Activated CD4-positive, alpha-beta T cell treated with anti-CD3 and anti-CD28 coated beads for 1 hour (primary cell): ENCODE measurements around the gene FUZ.

Experiments
- DNase-seq: peaks from one replicate; pipeline ENCODE4 v3.0.0-alpha.2; 2020

Gene FUZ

GRCh38 chr19:49776371-49776764 lies 36.7 kb downstream of the FUZ start:
- no peak for DNase-seq

DNA sequence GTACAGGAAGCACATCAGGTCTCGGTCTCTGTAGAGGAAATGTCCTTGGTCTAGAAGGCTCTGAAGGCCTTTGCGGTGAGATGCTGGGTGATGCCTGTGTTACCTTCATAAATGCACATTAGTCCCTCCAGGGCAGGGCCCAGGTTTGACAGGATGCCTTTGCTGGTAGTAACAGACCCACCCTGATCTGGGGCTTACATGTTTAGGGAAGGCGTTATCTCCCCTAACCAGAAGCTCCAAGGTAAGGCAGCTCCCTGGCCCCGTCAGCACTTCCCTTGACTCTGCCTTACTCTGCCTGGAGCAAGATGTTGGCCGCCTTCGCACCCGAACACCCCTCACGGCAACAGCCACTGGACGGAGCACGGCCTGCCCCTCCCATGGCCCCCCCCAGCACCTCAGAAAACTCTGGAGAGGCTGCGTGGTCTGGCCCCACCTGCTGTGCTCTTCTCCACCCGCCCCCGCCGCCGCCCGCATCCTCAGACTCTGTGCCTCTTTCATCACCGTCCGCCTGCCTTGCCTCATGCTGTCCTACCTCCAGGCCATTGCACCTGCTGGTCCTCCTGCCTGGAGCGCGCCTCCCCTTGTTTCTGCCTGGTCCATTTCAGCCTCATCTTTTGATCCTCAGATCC lies 37.2 kb downstream of the FUZ start:
- no peak for DNase-seq

DNA sequence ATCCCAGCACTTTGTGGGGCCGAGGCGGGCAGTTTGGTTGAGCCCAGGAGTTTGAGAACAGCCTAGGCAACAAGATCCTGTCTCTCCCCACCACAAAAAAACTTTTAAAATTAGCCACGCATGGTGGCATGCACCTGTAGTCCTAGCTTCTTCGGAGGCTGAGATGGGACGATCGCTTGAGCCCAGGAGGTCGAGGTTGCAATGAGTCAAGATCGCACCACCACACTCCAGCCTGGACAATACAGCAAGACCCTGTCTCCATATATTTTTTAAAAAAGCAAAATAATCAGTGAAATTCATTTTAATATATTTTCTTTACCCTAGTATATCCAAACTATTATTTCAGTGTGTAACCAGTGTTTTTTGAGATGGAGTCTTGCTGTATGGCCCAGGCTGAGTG lies 38.1 kb downstream of the FUZ start:
- no peak for DNase-seq

DNA sequence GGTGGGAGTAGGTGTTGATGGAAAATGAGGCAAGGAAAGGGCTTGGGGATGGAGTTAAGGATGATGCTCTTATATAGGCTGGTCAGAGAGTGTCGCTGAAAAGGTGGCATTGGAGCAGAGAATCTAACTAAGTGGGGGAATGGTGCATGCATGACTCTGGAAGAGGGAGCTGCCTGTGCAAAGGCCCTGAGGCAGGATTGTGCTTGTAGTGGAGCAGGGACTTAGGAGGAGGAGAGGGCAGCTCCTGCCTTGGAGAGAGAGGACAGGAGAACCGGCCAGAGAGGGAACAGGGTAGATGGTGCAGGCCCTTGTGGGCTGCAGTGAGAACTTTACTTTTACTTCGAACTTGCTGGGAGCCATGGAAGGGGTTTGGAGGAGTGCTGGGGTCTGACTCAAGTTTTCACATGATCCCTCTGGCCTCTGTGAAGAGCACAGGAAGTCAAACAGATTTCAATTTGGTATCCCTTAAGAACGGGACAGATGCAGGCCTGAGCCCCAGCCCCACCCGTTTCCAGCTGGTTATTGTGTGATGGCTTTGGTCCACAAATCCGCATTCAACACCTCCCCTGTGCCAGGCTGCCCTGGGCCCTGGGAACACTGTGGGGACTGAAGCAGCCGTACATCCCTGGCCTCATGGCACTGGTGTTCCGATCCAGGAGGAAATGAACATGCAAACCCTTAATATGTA lies 39.3 kb downstream of the FUZ start:
- DNase-seq = no peak

GRCh38 chr19:49772850-49773432 lies 40.2 kb downstream of the FUZ start:
- DNase-seq = no peak

GRCh38 chr19:49771674-49772139 lies 41.4 kb downstream of the FUZ start:
- DNase-seq = no peak

GRCh38 chr19:49770529-49770928 lies 42.6 kb downstream of the FUZ start:
- no peak for DNase-seq

DNA sequence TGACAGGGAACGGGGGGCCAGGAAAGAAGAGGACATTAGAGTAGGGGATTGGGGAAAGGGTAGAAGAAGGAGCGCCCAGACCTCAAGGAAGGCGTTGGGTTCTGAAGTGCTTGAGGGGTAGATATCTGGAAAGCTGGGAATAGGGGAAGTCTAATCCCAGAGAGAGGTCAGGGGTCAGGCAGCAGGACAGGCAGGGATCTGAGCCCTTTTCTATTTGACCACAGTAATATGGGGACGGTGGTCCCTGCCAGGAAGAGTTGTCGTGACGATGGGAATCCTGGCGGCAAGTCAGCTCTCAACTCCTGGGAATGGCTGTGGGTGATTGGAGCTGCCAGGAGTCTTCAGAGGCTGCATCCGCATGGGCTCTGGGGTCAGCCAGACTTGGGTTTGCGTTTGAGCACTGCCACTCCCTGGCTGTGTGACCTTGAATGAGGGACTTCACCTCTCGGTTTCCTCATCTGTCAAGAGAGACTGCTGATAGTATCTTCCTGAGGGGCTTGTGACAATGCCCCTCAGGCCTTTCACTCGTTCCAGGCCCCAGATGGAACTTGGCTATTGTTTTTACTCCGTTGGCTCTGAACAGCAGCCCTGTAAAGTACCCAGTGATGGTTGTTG lies 45.0 kb downstream of the FUZ start:
- no peak for DNase-seq

GRCh38 chr19:49767381-49767780 lies 45.7 kb downstream of the FUZ start:
- DNase-seq = no peak

DNA sequence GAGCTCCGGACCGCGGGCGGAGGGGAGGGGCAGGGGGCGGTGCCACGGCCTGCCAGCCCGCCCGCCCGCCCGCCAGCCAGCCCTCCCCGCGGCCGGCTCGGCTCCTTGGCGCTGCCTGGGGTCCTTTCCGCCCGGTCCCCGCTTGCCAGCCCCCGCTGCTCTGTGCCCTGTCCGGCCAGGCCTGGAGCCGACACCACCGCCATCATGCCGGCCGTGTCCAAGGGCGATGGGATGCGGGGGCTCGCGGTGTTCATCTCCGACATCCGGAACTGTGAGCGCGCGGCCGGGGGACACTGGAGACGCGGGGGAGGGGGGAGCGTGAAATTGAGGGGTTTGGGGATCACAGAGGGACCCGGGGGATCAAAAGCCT lies 46.2 kb downstream of the FUZ start, which contains the start of gene AP2A1:
AP2A1 (plus strand) TSS at position 72 of the 370 bp plus-strand sequence; CDS start at position 205, 133 bp downstream.
- no peak for DNase-seq

DNA sequence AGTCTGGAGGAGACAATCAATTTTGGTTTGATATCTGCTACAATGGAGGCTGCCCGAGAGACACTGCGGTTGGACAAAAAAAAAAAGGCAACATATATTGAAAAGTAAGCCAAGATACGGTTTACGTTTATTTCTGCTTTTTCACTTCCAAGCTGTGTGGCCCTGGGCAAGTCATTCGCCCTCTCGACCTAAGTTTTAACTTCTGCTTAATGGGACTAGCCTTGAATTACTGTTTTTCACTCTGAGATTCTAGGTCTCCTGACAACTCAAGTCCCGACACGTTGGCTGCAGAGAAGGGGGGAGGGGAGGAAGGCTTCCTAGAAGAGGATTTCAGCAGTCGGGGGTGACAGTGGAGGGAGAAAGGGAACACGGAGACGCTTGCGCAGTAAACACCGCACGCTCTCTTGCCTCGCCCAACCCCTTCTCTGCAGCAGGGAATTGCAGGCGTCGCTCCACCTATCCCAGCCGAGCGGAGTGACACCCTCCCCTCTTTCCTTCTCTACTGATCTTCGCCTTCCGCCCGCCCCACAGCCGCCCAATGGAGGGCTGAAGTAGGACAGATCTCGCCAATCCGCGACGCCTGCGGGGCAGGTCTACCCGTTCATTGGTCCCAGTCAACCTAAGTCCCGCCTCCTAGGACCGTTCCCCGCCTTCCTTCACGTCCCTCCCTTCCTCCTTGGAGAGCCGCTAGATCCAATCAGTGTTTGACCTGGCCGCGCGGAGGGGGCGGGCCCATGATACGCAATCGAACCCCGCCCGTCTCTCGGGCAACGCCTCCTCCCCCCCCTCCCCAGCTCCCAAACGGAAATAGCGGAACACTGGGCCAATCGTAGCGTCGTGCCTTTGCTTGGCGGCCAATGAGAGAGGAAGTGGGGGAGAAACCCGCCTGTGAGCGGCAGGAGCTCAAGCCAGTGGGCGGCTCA lies 46.8 kb downstream of the FUZ start:
- peak; percentile 99 for DNase-seq

GRCh38 chr19:49764341-49764740 lies 48.8 kb downstream of the FUZ start:
- no peak for DNase-seq

DNA sequence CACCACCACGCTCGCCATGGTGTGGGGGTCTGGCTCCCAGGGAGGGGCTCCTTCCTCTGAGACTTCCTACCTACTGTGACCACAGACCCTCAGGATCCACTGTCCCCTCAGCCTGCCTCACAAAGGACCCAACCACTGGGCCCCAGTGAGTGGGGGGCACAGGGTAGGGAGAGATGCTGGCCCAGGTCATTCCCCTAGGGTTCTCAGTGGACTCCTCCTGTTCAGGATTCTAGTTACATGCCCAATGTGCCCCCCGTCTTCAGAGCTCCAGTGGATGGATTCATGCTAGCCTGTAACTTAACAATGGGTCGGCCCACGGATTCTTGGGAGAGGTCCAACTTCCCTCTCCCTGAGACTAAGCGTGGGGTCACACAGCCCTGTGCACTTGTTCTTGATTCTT lies 49.9 kb downstream of the FUZ start, which contains the start of gene TSKS:
TSKS (minus strand) TSS at position 77 of the 400 bp plus-strand sequence; CDS start at position 18, 59 bp downstream.
- DNase-seq = no peak

- DNase-seq = no peak
Measured at GRCh38 chr19:49761625-49762311, 51.3 kb downstream of the FUZ start.

DNA sequence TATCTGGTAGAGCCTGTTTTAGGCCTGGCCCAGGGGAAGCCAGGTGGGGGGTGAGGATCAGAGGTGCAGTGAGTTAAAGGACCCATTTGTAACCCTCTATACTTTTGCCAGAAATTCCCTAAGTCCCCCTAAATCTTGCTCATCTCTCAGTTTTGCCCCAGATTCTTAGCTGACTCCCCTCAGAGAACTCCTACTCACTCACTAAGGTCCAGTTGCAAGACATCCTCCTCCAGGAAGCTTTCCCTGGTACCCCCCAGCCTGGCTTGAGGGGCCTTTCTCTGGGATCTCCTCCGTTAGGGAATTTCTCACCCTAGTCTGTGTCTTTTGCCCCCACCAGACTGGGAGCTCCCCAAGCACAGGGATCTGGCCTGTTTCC lies 51.9 kb downstream of the FUZ start:
- no peak for DNase-seq

GRCh38 chr19:49758292-49758691 lies 54.8 kb downstream of the FUZ start:
- no peak for DNase-seq
